ENCODE results near the gene APBA1.

APBA1 gene

GRCh38 chr9:69499959-69500358, 172.2 kb downstream of the APBA1 start:
- no peak overlapping the region for H3K4me3 ChIP-seq (ENCODE audit: low read depth, low read length)
- no peak for DNase-seq (ENCODE audit: low read depth)

- H3K4me3 ChIP-seq (ENCODE audit: low read depth, low read length) = no peak overlapping the region
- no peak for DNase-seq (ENCODE audit: low read depth)
Observed at GRCh38 chr9:69499407-69499806, 172.8 kb downstream of the APBA1 start.

DNA sequence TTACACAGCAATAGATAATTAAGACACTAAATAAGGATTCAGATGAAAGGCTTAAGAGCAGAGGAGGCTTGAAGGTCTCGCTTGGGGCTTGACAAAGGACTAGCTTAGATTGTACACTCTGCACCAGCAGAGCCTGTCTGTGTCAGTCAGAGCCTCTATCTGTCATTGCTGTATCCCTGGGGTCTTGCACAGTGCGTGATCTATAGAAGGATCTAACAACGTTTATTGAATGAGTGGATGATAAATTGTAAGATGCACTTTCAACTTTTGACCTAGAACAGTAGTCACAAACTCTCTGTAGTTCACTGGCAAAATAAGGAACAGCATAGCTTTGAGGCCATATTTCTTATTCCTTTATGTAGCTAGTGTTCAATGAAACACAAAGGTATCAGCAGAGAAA, 173.7 kb downstream of the APBA1 start:
- no peak for DNase-seq (ENCODE audit: low read depth)

GRCh38 chr9:69497816-69498215, 174.4 kb downstream of the APBA1 start:
- H3K4me3 ChIP-seq (ENCODE audit: low read depth, low read length) = no peak overlapping the region
- no peak for DNase-seq (ENCODE audit: low read depth)

More for the DNA sequence above, 173.7 kb downstream of the APBA1 start:
- H3K4me3 ChIP-seq (ENCODE audit: low read depth, low read length) = no peak overlapping the region

- H3K4me3 ChIP-seq (ENCODE audit: low read depth, low read length) = no peak overlapping the region
- no peak for DNase-seq (ENCODE audit: low read depth)
Observed at GRCh38 chr9:69496846-69497450, 175.2 kb downstream of the APBA1 start.

DNA sequence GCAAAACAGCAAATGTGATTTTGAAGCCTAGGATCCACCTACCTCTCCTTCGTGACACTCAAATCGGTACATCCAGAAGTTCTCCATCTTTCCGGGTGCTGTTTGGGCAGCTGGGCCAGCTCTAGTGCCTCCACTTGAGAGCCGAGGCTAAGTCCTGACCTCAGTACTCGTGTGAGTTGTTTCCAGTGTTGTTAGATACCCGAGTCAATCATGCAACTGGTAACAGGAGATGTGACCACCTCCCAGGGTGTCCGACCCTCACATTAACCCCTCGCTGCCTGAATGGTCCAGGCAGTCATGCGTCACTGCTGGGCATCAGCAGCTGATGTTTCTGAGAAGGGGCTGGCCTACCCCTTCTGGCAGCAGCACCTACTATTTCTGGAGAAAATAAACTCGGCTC, 176.9 kb downstream of the APBA1 start:
- no peak for DNase-seq (ENCODE audit: low read depth)
- H3K4me3 ChIP-seq (ENCODE audit: low read depth, low read length) = no peak overlapping the region

DNA sequence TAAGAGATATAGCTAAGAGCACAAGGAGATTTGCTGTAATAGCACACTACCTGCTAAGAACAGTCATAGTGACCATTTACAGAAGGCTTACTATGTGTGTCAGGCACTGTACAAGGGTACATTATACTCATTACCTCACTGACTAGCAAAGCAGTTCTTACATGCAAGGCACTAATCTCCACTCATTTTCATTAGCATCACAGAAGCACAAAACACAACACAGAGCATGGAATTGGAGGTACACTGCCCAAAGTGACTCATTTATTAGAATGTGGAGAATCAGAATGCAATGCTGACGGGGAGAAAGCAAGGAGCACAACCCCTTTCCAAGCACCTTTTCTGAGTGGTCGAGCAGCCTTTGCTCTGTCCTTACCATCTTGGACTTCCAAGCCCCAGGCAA, 177.4 kb downstream of the APBA1 start:
- DNase-seq (ENCODE audit: low read depth) = no peak
- H3K4me3 ChIP-seq (ENCODE audit: low read depth, low read length) = no peak overlapping the region

DNA sequence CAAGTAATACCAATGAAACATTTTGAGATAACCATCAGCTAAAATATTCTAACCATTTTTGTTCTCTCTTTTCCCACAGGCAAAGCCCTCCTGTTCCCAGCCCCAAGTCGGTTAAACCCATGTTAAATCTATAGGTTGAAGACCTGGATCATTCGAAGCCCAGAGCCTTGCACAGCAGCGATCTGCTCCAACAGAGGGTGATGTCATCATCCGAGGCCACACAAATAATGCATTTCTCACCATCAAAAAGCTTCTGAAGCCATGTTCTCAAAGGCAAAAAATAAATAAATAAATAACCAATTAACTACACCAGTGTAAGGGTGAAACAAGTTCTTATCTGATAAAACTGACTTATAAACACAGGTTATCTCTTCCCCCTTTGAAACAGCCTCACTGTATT, 178.0 kb downstream of the APBA1 start:
- DNase-seq (ENCODE audit: low read depth) = no peak
- H3K4me3 ChIP-seq (ENCODE audit: low read depth, low read length) = no peak overlapping the region

DNA sequence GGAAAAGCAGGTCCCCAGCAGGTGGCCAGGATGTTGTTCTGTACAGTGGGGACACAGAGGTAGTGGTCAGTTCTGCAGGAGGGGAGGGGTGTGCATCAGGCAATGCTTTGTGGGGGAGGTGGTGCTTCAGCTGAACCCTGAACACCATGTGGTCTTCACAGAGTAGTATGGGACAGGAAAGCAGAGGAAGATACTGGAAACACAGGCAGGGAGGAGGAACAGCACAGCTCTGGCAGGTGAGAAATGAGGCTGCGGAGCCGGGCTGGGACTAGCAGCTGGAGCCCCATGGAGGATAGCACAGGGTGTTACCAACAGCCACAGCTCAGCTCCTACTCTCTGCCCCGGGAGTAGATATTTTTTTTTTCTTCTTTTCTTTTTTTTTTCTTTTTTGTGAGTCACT, 185.7 kb downstream of the APBA1 start:
- no peak for DNase-seq (ENCODE audit: low read depth)
- H3K4me3 ChIP-seq (ENCODE audit: low read depth, low read length) = no peak overlapping the region

DNA sequence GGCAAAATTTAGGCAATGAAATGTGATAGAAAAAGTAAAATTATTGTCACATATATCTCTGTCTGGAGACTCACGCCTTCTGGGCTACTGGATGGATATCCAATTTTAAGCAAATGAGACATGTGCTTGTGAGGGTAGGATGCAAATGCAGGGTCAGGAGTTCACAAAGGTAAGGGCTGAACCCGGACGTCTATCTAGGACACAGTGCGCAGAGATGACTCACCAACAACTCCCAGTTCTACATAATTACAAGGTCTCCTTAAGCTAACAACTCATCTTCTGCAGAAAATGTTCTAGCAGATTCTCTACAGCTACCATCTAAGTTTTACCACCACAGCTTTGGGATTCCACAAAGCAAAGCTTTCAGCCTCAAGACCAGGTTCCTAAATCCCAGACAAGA, 186.7 kb downstream of the APBA1 start:
- H3K4me3 ChIP-seq (ENCODE audit: low read depth, low read length) = no peak overlapping the region
- no peak for DNase-seq (ENCODE audit: low read depth)

GRCh38 chr9:69483886-69484422, 188.2 kb downstream of the APBA1 start:
- no peak overlapping the region for H3K4me3 ChIP-seq (ENCODE audit: low read depth, low read length)
- no peak for DNase-seq (ENCODE audit: low read depth)

DNA sequence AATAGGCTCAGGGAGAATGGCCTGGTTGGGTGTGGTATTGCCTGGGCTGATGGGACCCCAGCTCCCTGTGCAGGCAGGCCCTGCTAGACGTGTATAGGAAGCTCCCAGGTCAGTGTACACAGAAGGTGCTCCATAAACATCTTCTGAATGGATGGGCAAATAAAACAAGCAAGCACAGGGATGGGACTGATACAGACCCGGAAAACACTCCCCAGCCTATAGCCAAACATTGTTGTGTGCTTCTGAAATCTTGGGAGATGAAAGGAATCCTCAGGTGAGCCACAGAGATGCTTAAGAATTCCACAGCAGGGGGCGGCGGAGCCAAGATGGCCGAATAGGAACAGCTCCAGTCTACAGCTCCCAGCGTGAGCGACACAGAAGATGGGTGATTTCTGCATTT, 195.4 kb downstream of the APBA1 start:
- DNase-seq (ENCODE audit: low read depth) = no peak
- no peak overlapping the region for H3K4me3 ChIP-seq (ENCODE audit: low read depth, low read length)

DNA sequence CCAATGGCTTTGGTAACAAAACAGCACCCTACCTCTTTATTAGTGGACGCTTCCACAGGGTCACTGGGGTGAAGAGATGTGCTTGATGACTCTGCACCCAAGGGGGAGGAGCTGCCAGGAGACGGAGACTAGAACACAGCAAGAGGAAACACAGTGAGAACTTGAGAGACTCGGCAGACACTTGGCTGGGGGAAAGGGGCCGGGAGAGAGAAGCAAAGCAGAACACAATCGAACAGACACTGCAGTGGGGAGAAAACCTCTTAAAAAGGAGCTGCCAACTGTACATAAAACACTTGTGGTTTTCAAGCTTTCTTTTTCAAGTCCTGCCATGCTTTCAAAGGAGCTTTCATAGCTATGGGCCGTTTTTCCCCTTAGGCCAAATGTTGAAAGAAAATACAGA, 196.2 kb downstream of the APBA1 start:
- H3K4me3 ChIP-seq (ENCODE audit: low read depth, low read length) = no peak overlapping the region
- DNase-seq (ENCODE audit: low read depth) = no peak

GRCh38 chr9:69474821-69475220, 197.3 kb downstream of the APBA1 start:
- DNase-seq (ENCODE audit: low read depth) = no peak

GRCh38 chr9:69472101-69472620, 200.0 kb downstream of the APBA1 start:
- H3K4me3 ChIP-seq (ENCODE audit: low read depth, low read length) = no peak overlapping the region

More at GRCh38 chr9:69474821-69475220, 197.3 kb downstream of the APBA1 start:
- H3K4me3 ChIP-seq (ENCODE audit: low read depth, low read length) = no peak overlapping the region

DNA sequence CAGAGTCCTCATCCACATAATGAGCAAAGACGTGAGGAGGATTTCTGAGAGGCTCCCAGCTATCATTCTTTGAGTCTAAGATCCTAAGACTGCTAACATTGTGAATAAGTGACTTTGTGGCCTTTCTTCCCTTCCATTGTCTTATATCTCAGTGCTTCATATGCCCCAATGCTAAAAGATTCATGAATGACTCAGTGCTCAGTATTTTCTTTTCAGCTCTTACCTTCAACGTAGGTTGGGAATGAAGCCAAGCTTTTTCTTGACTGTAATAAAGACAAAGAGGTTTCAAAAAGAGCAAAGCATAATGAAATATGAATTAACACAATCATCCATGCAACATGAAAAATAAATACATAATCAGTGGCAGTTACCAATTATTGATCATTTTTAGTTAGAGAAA, 200.7 kb downstream of the APBA1 start:
- H3K4me3 ChIP-seq (ENCODE audit: low read depth, low read length) = no peak overlapping the region
- peak; percentile 25 for DNase-seq (ENCODE audit: low read depth)

More at GRCh38 chr9:69472101-69472620, 200.0 kb downstream of the APBA1 start:
- no peak for DNase-seq (ENCODE audit: low read depth)

- H3K4me3 ChIP-seq (ENCODE audit: low read depth, low read length) = no peak overlapping the region
- DNase-seq (ENCODE audit: low read depth) = peak; percentile 28
Observed at GRCh38 chr9:69470186-69470977, 201.8 kb downstream of the APBA1 start.

- H3K4me3 ChIP-seq (ENCODE audit: low read depth, low read length) = no peak overlapping the region
- DNase-seq (ENCODE audit: low read depth) = no peak
Observed at GRCh38 chr9:69469136-69469535, 203.0 kb downstream of the APBA1 start.

- no peak for DNase-seq (ENCODE audit: low read depth)
- H3K4me3 ChIP-seq (ENCODE audit: low read depth, low read length) = no peak overlapping the region
Observed at GRCh38 chr9:69468380-69468779, 203.8 kb downstream of the APBA1 start.

GRCh38 chr9:69466151-69466550, 206.0 kb downstream of the APBA1 start:
- DNase-seq (ENCODE audit: low read depth) = no peak
- no peak overlapping the region for H3K4me3 ChIP-seq (ENCODE audit: low read depth, low read length)

- no peak overlapping the region for H3K4me3 ChIP-seq (ENCODE audit: low read depth, low read length)
- peak; percentile 31 for DNase-seq (ENCODE audit: low read depth)
Observed at GRCh38 chr9:69465473-69465872, 206.7 kb downstream of the APBA1 start.
